SK-N-SH (cell line): Measurements from ENCODE around the gene UBE2C.

ENCODE experiments used
- EP300 ChIP-seq, 2 experiments: IDR thresholded peaks; 2 replicates each; pipeline versions ENCODE4 v1.4.0 to v1.6.1; 2012; ENCODE audit warnings: borderline replicate concordance in 1 of 2, low read depth in 1 of 2, low read length in 1 of 2
- POLR2AphosphoS5 ChIP-seq: IDR thresholded peaks from 2 replicates; pipeline ENCODE4 v1.6.1; 2012; ENCODE audit warnings: low read depth, low read length
- RCOR1 ChIP-seq: fragments of 150-350 bp; IDR thresholded peaks from 2 replicates; pipeline ENCODE4 v1.6.1; 2017; ENCODE audit warnings: antibody characterized with exemption, low read length
- SMC3 ChIP-seq: IDR thresholded peaks from 2 replicates; pipeline ENCODE4 v1.6.1; 2012; ENCODE audit warnings: low read depth, low read length, improper control_type of control experiment
- TEAD4 ChIP-seq: IDR thresholded peaks from 2 replicates; pipeline ENCODE4 v1.4.0; 2012; ENCODE audit warnings: mild to moderate bottlenecking, borderline replicate concordance; ENCODE audit not compliant: insufficient read depth
- YY1 ChIP-seq: IDR thresholded peaks from 2 replicates; pipeline ENCODE4 v1.4.0; 2012; ENCODE audit warnings: low read depth, mild to moderate bottlenecking
- TF ChIP-seq, protein P1 (sequence below): fragments of 200-600 bp; sonication (generic); IDR thresholded peaks from 2 replicates; pipeline ENCODE4 v1.6.1; 2017; ENCODE audit warnings: antibody characterized with exemption, mild to moderate bottlenecking, moderate library complexity
- TF ChIP-seq, protein P2 (sequence below): IDR thresholded peaks from 2 replicates; pipeline ENCODE4 v1.4.0; 2012; ENCODE audit warnings: low read depth
- TF ChIP-seq, protein P3 (sequence below): fragments of 150-350 bp; IDR thresholded peaks from 2 replicates; pipeline ENCODE4 v1.6.1; 2017; ENCODE audit warnings: antibody characterized with exemption, low read length, low read depth, borderline replicate concordance
- TF ChIP-seq, protein P4 (sequence below): IDR thresholded peaks from 2 replicates; pipeline ENCODE4 v1.4.0; 2012; ENCODE audit warnings: low read depth, borderline replicate concordance
- TF ChIP-seq, protein P5 (sequence below): IDR thresholded peaks from 2 replicates; pipeline ENCODE4 v1.6.1; 2012; ENCODE audit warnings: mild to moderate bottlenecking, low read depth, low read length, moderate library complexity

DNA sequence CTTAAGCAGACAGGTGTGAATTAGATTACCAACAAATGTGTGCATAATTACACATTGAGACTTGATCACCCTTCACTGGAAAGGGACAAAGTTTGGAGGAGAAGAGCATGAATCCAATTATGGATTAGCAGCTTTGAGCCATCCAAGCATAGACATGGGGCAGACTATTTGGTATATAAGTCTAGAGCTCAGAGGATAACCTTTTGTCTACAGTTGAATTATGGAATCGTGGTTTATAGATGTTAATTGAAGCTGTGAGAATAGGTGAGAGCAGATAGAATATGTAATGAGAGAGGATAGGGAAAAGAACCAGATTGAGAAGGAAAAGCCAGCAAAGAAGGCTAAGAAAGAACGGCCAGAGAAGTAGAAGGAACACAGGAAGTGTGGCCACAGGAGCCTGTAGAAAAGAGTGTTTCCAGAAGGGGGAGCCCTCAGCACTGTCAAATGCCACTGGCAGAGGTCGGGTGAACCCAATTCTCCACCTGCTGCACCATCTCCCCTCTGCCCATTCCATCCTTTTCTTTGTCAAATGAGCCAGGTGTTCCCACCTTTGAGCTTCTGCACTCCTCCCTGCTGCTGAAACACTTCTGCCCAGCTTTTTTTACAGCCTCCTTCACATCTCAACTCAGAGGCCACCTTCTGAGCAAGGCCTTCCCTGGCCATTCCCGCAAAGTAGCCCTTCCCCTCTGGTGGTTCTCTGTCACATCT is 13.4 kb upstream of the UBE2C start:
- TF ChIP-seq, protein P1, sequence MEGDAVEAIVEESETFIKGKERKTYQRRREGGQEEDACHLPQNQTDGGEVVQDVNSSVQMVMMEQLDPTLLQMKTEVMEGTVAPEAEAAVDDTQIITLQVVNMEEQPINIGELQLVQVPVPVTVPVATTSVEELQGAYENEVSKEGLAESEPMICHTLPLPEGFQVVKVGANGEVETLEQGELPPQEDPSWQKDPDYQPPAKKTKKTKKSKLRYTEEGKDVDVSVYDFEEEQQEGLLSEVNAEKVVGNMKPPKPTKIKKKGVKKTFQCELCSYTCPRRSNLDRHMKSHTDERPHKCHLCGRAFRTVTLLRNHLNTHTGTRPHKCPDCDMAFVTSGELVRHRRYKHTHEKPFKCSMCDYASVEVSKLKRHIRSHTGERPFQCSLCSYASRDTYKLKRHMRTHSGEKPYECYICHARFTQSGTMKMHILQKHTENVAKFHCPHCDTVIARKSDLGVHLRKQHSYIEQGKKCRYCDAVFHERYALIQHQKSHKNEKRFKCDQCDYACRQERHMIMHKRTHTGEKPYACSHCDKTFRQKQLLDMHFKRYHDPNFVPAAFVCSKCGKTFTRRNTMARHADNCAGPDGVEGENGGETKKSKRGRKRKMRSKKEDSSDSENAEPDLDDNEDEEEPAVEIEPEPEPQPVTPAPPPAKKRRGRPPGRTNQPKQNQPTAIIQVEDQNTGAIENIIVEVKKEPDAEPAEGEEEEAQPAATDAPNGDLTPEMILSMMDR = peak; percentile 76
- TF ChIP-seq POLR2AphosphoS5 (no peak), YY1 (no peak), SMC3 (peak; percentile 47), RCOR1 (no peak), EP300 (IDR thresholded peaks at IDR 0.05; ENCODE audit: borderline replicate concordance in 1 of 2, low read depth in 1 of 2, low read length in 1 of 2) (no peak), TEAD4 (no peak)
- TF ChIP-seq, protein P2, sequence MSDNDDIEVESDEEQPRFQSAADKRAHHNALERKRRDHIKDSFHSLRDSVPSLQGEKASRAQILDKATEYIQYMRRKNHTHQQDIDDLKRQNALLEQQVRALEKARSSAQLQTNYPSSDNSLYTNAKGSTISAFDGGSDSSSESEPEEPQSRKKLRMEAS = no peak
- TF ChIP-seq, protein P3, sequence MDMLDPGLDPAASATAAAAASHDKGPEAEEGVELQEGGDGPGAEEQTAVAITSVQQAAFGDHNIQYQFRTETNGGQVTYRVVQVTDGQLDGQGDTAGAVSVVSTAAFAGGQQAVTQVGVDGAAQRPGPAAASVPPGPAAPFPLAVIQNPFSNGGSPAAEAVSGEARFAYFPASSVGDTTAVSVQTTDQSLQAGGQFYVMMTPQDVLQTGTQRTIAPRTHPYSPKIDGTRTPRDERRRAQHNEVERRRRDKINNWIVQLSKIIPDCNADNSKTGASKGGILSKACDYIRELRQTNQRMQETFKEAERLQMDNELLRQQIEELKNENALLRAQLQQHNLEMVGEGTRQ = no peak
- TF ChIP-seq, protein P4, sequence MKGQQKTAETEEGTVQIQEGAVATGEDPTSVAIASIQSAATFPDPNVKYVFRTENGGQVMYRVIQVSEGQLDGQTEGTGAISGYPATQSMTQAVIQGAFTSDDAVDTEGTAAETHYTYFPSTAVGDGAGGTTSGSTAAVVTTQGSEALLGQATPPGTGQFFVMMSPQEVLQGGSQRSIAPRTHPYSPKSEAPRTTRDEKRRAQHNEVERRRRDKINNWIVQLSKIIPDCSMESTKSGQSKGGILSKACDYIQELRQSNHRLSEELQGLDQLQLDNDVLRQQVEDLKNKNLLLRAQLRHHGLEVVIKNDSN = no peak
- TF ChIP-seq, protein P5, sequence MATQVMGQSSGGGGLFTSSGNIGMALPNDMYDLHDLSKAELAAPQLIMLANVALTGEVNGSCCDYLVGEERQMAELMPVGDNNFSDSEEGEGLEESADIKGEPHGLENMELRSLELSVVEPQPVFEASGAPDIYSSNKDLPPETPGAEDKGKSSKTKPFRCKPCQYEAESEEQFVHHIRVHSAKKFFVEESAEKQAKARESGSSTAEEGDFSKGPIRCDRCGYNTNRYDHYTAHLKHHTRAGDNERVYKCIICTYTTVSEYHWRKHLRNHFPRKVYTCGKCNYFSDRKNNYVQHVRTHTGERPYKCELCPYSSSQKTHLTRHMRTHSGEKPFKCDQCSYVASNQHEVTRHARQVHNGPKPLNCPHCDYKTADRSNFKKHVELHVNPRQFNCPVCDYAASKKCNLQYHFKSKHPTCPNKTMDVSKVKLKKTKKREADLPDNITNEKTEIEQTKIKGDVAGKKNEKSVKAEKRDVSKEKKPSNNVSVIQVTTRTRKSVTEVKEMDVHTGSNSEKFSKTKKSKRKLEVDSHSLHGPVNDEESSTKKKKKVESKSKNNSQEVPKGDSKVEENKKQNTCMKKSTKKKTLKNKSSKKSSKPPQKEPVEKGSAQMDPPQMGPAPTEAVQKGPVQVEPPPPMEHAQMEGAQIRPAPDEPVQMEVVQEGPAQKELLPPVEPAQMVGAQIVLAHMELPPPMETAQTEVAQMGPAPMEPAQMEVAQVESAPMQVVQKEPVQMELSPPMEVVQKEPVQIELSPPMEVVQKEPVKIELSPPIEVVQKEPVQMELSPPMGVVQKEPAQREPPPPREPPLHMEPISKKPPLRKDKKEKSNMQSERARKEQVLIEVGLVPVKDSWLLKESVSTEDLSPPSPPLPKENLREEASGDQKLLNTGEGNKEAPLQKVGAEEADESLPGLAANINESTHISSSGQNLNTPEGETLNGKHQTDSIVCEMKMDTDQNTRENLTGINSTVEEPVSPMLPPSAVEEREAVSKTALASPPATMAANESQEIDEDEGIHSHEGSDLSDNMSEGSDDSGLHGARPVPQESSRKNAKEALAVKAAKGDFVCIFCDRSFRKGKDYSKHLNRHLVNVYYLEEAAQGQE = no peak
